H7 (cell line): ENCODE data around the gene PSMD13. TPM values are rescaled to one million over a fixed set of nuclear protein-coding genes. Genes with fewer than 3 reads are reported as not detected.
"Not testable (repeated sequence)": the region's sequence is repeated elsewhere in the genome, so short reads cannot be mapped to it uniquely, and the experiment has no call there.

Experiments used
- DNase-seq: peaks from one replicate; pipeline ENCODE4 v3.0.0; 2012
- H3K27me3 ChIP-seq: 2 replicates; pipeline ENCODE4 v1.6.0; 2011; ENCODE audit warnings: mild to moderate bottlenecking, low read length; ENCODE audit not compliant: control insufficient read depth, insufficient read depth
- H3K36me3 ChIP-seq: replicated peaks from 2 replicates; pipeline ENCODE4 v1.5.1; 2011; ENCODE audit warnings: low read length; ENCODE audit not compliant: control insufficient read depth, insufficient read depth
- H3K4me3 ChIP-seq: 2 replicates; pipeline ENCODE4 v1.5.1; 2011; ENCODE audit warnings: low read depth, mild to moderate bottlenecking, control low read depth, low read length, moderate library complexity; ENCODE audit not compliant: insufficient read depth
- total RNA-seq: library from RNA; depleted of rRNA; stranded (reverse); fragments of >200 nt; shearing (Covaris generic); gene quantifications from 2 replicates; pipeline ENCODE4 v1.2.3, GENCODE V29; 2014

PSMD13 gene
- total RNA-seq, 1 experiment from 2014 or later = 234 TPM

DNA sequence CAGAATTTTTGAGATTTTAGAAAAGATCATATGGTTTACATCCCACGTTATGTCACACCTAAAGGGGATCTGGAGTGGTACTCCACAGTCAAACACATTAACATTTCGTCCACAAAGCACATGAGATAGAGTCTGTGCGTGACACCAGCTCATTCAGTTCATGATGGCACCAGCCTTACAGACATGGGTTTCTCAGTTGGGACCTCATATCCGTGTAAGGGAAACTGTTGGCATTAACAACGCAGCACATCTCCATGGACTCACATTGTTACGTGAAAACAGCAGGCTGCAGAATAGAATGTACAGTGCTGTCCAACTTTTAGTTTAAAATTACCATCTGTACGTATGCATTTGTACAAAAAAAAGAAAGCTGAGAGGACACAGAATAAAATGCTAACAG lies 15.2 kb upstream of the PSMD13 start:
- Histone ChIP-seq H3K27me3 (no peaks in the 10 kb centered on the region), H3K4me3 (no peak overlapping the region), H3K36me3 (no peaks in the 10 kb centered on the region; the same call in 1 of the 2 replicates)
- DNase-seq = no peak

DNA sequence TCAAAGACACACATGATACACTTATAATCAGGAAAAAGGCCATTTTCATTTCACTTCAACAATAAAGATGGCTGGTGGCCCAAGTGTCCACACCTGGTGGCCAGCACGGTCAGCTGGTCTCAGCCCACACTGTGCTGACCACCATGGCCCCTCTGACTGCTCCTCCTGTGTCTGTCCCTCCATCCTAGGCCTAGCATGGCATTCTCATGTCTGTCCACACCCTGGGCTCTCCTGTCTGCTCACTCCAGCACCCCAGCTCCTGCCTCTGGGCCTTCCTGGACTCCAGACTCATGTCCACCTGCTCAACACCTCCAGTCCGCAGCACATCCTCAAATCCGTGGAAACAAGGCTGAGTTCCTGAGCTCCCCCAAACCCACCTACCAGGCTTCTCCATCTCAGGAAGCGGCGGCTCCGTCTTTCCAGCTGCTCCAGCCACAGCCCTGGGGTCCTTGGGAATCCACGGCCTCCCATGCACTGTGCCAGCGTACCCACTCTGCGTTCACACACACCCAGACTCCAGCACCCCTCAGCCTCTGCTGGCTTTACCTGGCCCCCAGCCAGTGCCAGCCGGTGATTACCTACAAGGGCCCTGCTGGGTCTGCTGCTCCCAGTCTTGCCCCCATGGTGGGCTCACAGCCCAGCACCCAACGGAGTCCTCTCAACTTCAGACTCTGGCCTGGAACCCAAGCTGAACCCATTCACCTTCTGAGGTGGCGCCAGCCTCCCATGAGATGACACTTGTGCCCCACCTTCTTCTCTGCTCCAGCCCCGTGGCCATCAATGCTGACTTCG lies 14.6 kb upstream of the PSMD13 start:
- peak; percentile 22 for DNase-seq
- Histone ChIP-seq H3K27me3 (no peaks in the 10 kb centered on the region), H3K4me3 (no peak overlapping the region), H3K36me3 (no peaks in the 10 kb centered on the region; the same call in 1 of the 2 replicates)

DNA sequence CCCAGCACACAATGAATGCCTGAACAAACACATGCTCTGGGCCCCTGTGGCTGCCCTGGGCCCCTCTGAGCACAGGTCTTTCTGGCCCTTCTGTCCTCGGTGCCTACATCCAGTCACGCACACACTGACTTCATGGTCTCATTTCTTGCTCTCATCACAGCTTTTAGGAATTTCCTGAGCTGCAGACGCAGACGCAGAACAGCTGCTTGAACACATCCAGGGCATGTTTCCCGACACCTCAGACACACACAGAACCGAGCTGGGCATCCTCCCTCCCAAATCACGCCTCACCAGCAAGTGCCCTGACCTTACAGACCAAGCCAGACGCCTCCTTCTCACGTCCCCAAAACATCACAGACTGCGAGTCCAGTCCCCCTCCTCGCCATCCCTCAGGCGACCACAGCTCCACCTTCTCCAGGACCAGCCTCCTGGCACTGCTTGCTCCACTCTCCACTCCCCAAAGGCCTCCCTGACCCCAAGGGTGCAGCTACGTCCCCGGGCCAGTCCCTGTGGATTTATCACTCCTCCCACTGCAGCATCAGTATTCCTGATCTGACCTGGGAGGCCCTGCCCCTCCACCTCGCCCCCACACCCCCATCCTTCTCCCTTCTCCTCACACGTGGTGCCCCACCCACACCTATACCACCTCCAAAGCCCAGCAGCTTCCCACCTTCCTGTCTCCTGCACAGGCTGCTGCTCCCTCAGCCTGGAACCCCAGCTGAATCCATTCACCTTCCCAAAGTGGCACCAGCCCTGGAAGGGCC lies 13.6 kb upstream of the PSMD13 start:
- no peak for DNase-seq
- Histone ChIP-seq H3K4me3 (no peak overlapping the region), H3K27me3 (no peaks in the 10 kb centered on the region), H3K36me3 (no peaks in the 10 kb centered on the region; the same call in 1 of the 2 replicates)

DNA sequence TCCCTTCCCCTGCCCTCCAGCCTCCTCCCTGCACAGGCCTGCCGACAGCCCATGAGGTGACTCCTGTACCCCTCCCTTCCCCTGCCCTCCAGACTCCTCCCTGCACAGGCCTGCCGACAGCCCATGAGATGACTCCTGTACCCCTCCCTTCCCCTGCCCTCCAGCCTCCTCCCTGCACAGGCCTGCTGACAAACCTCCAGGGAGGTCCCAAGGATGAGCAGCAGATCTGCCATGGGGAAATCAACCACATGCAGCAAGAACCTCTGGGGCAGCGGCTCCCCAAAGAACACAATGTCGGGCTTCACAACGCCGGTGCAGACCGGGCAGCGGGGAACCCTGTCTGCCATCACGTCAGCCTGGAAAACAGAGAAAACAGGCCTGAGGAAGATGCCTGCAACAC lies 12.9 kb upstream of the PSMD13 start:
- Histone ChIP-seq H3K27me3 (no peaks in the 10 kb centered on the region), H3K4me3 (no peak overlapping the region), H3K36me3 (no peaks in the 10 kb centered on the region; the same call in 1 of the 2 replicates)
- no peak for DNase-seq

DNA sequence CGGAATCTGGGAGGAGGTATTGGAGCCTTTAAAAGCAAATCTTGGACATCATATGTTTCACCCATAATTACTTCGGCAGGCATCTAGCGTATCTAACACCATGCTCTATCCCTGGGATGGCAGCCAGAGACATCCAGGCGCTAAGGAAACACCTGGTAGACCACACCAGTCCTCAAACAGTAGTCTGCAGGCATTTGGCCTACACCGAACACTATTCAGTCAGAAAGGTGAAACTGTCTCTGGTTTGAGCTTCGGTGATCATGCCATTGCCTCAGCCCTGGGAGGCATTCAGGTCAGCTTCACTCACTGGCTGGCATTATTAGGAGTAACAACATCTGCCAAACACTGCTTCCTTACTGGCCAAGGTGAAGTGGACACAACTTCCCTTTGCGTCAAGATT lies 12.4 kb upstream of the PSMD13 start:
- H3K27me3 ChIP-seq = no peaks in the 10 kb centered on the region
- DNase-seq = no peak
- H3K36me3 ChIP-seq = no peaks in the 10 kb centered on the region; the same call in 1 of the 2 replicates
- no peak overlapping the region for H3K4me3 ChIP-seq

DNA sequence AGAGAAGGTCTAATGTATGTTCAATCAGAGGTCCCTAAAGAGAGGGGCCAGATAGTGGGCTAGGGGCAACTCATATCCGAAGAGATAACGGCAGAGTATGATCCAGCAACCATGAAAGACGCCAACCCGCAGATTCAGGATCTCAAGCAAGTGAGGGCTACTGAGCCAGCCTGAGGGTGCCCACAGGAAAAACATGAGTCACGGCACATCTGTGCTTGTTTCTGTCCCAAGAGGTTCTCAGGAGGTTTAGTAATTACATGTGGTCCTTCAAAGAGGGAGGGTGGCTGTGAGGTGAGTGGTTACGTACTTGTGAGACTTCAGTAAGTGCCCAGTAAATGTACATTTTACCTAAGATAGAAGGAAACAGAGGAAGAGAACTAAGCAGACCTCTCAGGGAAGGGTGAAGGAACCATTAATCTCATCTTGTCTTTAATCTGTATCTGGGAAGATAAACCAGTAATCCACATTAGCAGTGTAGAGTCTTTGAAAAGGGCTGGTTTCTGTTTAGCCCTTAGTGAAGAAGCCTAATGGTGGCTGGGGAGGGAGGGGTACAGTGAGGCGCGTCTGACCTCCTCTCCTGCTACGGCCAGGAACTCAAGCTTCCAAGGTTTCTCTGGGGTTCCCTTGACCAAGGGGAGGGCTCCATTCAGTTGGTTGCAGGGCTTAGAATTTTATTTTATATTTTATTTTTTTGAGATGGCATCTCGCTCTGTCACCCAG lies 10.9 kb upstream of the PSMD13 start:
- no peak overlapping the region for H3K4me3 ChIP-seq
- no peak for DNase-seq
- no peaks in the 10 kb centered on the region; the same call in 1 of the 2 replicates for H3K36me3 ChIP-seq
- no peaks in the 10 kb centered on the region for H3K27me3 ChIP-seq

DNA sequence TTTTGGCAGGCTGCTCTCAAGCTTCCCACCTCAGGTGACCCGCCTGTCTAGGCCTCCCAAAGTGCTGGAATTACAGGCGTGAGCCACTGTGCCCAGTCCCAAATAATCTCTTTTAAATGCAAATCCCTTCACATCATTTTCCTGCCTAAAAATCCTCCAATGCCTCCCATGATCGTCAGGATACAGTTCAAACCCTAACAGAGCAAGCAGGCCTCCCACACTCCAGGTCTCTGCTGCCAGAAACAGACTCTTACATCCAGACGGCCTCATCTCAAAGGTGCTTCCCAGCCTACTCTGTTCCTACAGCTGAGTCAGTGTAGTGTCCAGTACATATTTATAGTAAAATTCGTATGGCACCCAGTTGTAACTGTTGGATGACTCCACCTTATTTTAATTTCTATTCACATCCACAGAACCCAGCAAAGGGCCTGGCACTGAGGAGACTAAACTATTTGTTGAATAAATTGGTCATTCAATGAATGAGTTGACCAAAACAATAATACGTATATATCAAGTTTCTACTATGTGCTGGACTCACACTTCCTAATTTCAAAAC lies 8.9 kb upstream of the PSMD13 start:
- no peaks in the 10 kb centered on the region for H3K36me3 ChIP-seq
- no peak overlapping the region for H3K4me3 ChIP-seq
- DNase-seq = no peak
- no peaks in the 10 kb centered on the region for H3K27me3 ChIP-seq

DNA sequence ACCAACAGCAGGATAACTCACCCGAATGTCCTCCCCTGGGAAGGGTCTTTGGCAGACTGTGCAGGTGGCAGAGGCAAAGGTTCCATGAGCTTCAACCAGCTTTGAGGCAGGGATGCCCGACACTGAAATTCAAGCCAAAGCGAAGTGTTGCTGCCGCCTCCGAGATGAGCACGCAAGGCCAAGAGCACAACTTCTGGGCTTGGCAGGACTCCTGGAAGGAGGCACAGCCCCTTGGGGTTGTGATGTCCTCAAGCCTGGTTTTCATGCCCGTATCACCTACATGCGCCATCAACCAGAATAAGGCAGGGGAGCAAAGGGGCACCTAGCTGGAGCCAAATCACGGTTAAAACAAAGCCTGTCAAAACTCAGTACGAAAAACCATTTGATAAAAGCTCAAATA lies 6.3 kb upstream of the PSMD13 start:
- no peaks in the 10 kb centered on the region for H3K27me3 ChIP-seq

DNA sequence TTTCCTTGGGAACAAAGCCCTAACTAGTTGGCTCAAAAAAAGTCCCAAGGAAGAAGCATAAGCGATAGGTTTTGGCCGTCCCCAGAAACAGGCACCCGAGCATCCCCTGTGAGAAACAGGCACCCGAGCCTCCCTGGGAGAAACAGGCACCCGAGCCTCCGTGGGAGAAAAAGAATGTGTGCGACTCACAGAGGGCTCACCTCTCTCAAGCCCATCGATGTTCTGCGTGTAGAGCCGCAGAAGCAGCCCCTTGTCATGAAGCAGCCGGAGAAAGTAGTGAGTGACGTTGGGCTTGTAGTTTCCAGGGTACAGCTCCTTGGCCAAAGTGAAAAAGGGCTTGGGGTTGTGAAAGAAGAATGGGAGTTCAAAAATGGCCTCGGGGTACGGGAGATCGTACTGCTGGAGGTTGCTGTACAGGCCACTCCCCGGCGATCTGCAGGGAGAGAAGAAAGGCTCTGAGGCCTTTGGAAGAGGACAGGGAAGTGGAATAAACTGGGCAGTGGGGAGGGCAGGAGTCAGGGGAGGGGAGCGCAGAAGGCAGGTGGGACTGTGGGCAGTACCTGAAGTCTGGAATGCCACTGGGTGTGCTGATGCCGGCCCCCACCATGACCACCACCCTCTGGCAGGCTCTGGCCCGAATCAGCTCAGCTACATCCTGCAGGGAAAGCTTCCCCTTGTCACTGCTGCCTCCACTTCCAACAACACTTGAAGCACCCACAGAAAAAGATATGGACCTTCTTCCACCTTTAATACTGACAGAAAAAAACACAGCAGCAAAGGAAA lies 3.8 kb upstream of the PSMD13 start:
- DNase-seq = peak; percentile 17

More for the DNA sequence above, 6.3 kb upstream of the PSMD13 start:
- Histone ChIP-seq H3K36me3 (no peaks in the 10 kb centered on the region), H3K4me3 (no peak overlapping the region)
- DNase-seq = no peak

DNA sequence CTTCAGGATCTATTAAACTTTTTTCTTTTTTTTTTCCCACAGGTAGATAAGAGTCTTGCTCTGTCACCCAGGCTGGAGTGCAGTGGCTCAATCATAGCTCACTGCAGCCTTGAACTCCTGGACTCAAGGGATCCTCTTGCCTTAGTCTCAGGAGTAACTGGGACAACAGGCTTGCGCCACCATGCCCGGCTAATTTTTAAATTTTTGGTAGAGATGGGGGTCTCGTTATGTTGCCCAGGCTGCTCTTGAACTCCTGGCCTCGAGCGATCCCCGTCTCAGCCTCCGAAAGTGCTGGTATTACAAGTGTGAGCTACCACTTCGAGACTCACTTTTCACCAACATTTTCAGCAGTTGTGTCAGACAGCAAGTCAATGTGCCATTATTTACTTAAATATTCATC lies 1.6 kb upstream of the PSMD13 start:
- no peak for DNase-seq
- no peaks in the 10 kb centered on the region for H3K36me3 ChIP-seq
- H3K4me3 ChIP-seq = peak overlapping the region; percentile 88

More for the DNA sequence above, 3.8 kb upstream of the PSMD13 start:
- H3K4me3 ChIP-seq = no peak overlapping the region
- no peaks in the 10 kb centered on the region for H3K36me3 ChIP-seq
- H3K27me3 ChIP-seq = no peaks in the 10 kb centered on the region

DNA sequence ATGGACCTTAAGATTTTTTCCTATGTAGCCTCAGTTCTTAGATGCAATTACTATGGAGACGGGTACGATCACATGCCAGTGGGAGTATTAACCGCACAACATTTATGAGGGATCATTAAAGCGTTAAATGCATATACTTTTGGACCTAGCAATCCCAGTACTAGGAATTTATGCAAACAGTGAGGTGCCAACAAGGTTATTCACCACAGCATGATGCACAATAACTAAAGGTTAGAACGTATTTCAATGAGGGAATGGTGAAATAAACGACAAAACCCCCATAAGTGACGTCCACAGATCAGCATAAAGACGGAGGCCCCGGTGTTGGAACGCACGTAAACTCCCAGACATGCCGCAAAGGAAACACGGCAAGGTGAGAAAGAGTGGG lies 1.2 kb upstream of the PSMD13 start:
- H3K27me3 ChIP-seq = no peaks in the 10 kb centered on the region
- no peaks in the 10 kb centered on the region for H3K36me3 ChIP-seq
- peak overlapping the region; percentile 88 for H3K4me3 ChIP-seq
- DNase-seq = no peak

More for the DNA sequence above, 1.6 kb upstream of the PSMD13 start:
- H3K27me3 ChIP-seq = no peaks in the 10 kb centered on the region

DNA sequence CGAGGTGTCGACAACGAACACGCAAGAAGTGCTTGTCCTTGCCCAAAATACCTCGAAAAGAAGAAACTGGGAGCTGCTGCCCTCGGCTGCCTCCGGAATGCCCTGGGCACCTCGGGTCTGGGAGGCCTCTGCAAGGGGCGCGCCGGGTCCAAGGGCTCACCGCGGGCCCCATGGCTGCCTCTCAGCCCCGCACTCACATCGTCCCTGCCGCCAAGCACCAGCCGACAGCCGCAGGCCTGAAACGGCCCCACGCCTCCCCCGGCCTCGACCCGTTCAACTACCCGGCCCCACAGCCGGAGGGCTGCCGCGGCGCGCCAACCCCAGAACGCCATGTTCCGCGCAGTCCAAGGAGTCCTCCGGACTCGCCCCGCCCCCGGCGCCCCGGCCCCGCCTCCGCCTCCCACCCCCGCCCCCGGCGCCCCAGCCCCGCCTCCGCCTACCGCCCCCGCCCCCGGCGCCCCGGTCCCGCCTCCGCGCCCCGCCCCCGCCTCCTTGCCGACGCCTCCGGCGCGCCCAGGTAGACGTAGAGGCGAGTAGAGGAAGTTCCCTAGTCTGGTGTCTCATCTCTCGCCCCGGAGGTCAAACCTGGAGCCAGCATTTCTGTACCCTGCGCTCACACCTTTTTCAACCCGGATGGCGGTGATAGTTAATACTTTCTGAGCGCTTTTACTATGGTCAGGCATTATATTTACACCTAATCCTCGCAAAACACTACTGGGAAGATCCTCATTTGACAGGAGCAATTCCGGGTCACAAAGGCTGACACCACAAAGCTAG lies 591 bp upstream of the PSMD13 start, which contains the start of gene SIRT3:
TSS of gene SIRT3 (minus strand) at position 346 of the 777 bp plus-strand sequence. CDS start at position 332, 14 bp downstream.
- peak; percentile 100 for DNase-seq
- no peaks in the 10 kb centered on the region; the same call in none of the 2 replicates for H3K36me3 ChIP-seq
- peak within 1 kb of the TSS; percentile 93 for H3K4me3 ChIP-seq
- no peaks in the 10 kb centered on the region for H3K27me3 ChIP-seq

DNA sequence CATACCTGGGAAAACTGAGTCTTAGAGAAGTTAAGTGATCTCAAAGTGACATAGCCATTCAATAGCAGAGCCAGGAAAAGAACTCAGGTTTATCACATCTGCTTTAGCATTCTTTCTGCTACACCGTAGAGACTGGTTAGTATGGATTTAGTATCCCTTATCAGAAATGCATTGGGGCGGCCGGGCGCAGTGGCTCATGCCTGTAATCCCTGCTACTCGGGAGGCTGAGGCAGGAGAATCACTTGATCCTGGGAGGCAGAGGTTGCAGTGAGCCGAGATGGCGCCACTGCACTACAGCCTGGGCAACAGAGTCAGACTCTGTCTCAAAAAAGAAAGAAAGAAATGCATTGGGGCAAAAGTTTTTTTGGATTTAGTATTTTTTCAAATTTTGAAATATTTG lies 1.6 kb downstream of the PSMD13 start:
- DNase-seq, H3K27me3 ChIP-seq, H3K36me3 ChIP-seq, H3K4me3 ChIP-seq: not testable (repeated sequence)
